Right ventricle myocardium inferior (tissue), 1 donor: Measurements from ENCODE around the gene ICAM3. TPM values are rescaled to one million over a fixed set of nuclear protein-coding genes. Genes with fewer than 3 reads are reported as not detected.
A peak's percentile ranks its signal among the peaks of the same experiment; 100 is the strongest.
"Not testable (repeated sequence)": the region's sequence is repeated elsewhere in the genome, so short reads cannot be mapped to it uniquely, and the experiment has no call there.

ENCODE experiments used
- ATAC-seq: fragments of 200-7000 bp; cut with Tn5 transposase; one replicate; pipeline ENCODE4 v1.9.1; 2020; ENCODE audit warnings: mild to moderate bottlenecking, moderate library complexity
- DNase-seq: peaks from one replicate; pipeline ENCODE4 v3.0.0; 2021; ENCODE audit errors: missing footprints
- intact Hi-C: fragments of 100-400 bp; cut with DNase I; formaldehyde crosslinking; loops from one replicate; pipeline ENCODE4 v1.11.0; 2022
- long read RNA-seq: library from polyadenylated mRNA; unstranded; transcript quantifications from one replicate; pipeline ENCODE4 v2.0.0, GENCODE V29; 2021
- total RNA-seq: library from RNA; stranded (reverse); fragmentation: NEBNext Ultra II Directional; extraction: Animal tissue kit (Norgen Biotek cat#: 25700); gene quantifications from one replicate; pipeline ENCODE4 v1.2.1, GENCODE V29; 2021
- donor health status: DM: no; HTN: yes; CAD: no; lungs with severe emphysema.

Gene ICAM3, protein sequence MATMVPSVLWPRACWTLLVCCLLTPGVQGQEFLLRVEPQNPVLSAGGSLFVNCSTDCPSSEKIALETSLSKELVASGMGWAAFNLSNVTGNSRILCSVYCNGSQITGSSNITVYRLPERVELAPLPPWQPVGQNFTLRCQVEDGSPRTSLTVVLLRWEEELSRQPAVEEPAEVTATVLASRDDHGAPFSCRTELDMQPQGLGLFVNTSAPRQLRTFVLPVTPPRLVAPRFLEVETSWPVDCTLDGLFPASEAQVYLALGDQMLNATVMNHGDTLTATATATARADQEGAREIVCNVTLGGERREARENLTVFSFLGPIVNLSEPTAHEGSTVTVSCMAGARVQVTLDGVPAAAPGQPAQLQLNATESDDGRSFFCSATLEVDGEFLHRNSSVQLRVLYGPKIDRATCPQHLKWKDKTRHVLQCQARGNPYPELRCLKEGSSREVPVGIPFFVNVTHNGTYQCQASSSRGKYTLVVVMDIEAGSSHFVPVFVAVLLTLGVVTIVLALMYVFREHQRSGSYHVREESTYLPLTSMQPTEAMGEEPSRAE
- total RNA-seq, result 36.7 TPM
- long read RNA-seq, partial matches to known transcripts, result 8 of 11 reads
- long read RNA-seq, other reads (novel, unspliced or antisense), result 1 of 11 reads

DNA sequence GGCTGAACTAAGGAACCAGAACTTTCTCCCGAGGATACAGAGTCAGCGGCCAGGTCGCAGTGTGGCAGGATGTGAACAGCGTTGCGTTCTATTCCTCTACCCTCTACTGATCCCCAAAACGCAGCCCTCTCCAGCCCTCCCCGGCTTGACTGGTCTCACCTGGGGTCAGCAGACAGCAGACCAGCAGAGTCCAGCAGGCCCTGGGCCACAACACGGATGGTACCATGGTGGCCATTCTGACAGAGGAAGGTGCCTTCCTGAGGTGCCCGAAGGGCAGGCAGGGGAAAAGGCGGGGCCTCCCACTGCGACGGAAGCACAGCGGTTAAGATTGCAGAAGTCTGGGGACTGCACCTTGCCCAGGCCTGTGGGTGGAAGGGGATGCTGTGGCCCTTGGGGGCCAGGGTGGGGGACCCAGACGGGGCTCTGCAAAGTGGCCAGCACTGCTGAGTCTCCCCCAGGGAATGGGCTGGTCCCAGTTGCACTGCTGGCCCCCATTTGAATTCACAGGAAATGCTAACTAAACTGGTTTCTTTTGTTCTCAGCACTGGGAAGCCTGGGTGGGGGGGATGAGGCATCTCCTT lies at the start of gene ICAM3:
ICAM3 (minus strand) TSS at position 245 of the 581 bp plus-strand sequence; CDS start at position 235, 10 bp downstream.
- ATAC-seq, result no peak
- intact Hi-C loops, result no loop called here
- DNase-seq, result peak; percentile 83

DNA sequence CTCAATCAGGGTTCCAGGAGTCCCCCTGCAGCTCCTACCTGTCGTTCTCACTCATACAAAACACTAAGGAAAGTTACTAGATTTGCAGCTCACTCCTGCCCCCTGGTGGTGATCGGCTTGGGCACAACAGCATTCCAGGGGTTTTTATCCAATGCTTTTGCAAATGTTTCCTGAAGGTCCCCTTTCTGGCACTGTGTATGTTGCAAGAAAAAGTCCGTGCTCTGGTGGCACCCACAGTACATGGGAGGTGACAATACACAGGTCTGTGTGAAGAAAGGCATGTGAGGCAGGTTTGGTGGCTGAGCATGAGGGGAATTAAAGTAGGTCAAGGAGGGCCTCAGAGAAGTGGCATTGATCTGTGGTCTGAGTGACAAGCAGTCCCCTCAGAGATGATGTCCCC lies 49.5 kb upstream of the ICAM3 start:
- intact Hi-C loops, result loop anchor here (1.0 kb wide), 1 partner anchor 120 kb away; no protein-coding TSS in a partner anchor
- ATAC-seq (peak; percentile 62), DNase-seq (peak; percentile 79)

DNA sequence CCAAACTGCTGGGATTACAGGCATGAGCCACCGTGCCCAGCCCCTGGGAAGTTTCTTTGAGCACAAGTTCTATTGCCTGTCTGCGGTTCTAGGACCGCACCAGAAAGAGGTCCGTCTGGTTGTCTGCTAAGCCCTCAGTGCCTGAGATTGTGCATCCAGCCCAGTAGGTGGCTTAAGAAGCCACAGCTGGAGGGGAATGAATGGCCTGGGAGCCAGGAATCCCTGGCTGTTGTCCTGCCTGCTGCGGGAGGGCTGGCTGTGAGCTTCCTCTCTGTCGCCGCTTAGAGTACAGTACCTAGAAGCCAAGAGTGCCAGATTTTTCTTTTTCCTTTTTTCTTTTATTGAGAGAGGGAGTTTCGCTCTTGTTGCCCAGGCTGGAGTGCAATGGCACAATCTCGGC lies 45.2 kb upstream of the ICAM3 start:
- intact Hi-C loops, result no loop called here
- no peak for DNase-seq
- ATAC-seq, result no peak

DNA sequence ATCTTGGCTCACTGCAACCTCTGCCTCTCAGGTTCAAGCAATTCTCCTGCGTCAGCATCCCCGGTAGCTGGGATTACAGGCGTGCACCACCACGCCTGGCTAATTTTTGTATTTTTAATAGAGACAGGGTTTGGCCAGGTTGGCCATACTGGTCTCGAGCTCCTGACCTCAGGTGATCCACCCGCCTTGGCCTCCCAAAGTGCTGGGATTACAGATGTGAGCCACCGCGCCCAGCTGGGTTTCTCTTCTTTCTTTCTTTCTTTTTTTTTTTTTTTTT lies 43.7 kb upstream of the ICAM3 start:
- DNase-seq, intact Hi-C loops, ATAC-seq: not testable (repeated sequence)

DNA sequence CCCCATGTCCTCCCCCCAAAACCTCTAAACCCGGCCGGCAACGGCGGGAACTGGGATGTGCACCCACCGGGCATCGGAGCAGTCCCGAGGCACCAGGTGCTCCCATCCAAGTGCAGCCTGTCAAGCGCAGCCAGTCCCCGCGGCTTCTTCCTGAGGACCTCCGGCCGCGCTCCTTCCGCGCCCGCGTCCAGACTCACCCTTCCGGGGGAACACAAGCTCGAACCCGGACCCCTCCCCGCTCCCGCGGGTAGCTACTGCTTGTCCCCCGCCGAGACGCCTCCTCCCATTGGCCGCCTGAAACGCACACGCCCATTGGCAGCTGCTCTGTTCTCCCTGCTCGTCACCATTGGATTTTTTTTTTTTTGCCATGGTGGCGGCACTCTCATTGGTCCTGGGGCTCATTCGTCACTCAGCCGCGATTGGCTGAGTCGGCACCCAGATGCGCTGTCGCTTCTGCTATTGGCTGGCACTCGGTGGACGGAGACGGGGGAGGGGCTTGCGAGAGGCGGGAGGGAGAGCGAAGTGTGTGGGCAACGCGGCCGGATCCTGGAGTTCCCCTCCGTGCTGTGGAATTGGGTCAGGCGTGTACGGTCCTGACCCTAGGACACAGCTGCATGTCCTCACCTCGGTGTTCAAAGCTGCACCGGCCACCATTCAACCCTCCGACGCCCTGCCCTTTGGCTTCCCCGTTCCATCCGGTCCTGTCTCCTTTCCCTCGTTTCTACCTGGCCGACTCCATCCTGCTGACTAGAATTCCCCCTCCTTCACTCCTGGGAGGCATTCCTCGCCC lies 41.1 kb upstream of the ICAM3 start, which contains the start of gene TYK2:
TYK2 (minus strand) TSS at position 260 of the 790 bp plus-strand sequence. CDS start 2,166 bp downstream, outside the sequence.
- intact Hi-C loops, result loop anchor here (1.0 kb wide), 1 partner anchor 47 kb away; the partner anchor contains the start of gene RAVER1
- DNase-seq, result peak; percentile 98
- peak; percentile 99 for ATAC-seq

DNA sequence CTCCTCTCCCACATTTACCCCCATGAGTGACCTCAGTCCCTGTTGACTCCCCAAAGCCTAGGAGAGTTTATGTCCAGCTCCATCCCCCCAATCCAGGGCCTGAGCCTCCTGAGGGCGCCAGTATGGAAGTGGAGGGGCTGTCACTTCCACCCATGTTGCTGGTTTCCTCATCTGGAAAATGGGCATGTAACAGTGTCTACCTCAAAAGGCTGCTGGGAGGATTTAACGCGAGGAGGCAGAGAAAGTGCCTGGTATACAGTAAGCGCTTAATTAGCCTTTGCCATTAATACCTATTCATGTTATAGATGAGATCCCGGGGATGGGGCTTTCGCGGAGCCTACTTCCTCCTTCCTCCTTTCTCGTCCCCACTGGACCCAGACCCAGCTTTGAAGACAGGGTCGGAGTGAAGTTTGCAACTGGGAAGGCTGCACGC lies 40.5 kb upstream of the ICAM3 start:
- ATAC-seq (no peak), DNase-seq (no peak)
- intact Hi-C loops, result loop anchor here (1.0 kb wide), 1 partner anchor 47 kb away; the partner anchor contains the start of gene RAVER1

DNA sequence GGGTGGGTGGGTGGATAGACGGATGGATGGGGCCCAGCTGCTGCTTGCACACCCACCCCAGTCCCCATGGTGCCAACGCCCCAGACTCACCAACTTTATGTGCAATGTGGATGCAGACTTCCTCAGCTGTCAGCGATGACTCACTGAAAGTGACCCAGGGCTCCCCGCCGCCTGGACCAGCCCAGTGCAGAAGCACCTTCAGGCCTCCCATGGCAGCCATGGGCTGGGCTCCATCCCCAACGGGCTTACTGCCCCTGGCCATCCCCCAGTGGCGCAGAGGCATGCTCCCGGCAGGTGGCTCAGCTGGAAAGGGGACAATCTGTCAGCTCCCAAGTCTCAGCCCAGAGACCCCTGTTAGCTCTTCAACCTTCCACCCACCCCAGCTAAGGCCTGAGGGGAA lies 38.7 kb upstream of the ICAM3 start:
- ATAC-seq, result no peak
- intact Hi-C loops, result no loop called here
- DNase-seq, result no peak

DNA sequence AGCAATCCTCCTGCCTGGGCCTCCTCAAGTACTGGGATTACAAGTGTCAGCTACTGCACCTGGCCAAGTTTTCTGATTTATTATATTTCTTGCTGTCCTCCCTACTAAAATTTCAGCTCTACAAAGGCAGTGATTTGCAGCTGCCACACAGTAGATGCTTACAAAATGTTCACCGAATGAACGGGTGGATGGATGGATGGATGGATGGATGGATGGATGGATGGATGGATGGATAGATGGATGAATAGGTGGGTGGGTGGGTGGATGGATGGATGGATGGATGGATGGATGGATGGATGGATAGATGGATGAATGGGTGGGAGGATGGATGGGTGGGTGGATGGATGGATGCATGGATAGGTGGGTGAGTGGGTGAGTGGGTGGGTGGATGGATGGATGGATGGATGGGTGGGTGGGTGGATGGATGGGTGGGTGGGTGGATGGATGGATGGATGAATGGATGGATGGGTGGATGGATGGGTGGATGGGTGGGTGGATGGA lies 37.8 kb upstream of the ICAM3 start:
- intact Hi-C loops, ATAC-seq, DNase-seq: not testable (repeated sequence)

DNA sequence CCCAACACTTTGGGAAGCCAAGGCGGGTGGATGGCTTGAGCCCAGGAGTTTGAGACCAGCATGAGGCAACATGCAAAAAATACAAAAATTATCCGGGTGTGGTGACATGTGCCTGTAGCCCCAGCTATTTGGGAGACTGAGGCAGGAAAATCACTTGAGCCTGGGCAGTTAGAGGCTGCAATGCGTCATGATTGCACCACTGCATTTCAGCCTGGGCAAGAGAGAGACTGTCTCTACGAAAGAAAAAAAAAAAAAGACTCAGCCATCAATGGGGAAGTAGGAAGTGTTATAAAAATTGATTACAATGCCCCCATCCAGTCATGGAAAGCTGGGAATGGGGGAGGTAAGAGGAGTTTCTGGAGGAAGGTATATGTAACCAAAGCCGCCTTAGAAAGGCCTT lies 35.5 kb upstream of the ICAM3 start:
- ATAC-seq, result no peak
- DNase-seq, result no peak
- intact Hi-C loops, result no loop called here

DNA sequence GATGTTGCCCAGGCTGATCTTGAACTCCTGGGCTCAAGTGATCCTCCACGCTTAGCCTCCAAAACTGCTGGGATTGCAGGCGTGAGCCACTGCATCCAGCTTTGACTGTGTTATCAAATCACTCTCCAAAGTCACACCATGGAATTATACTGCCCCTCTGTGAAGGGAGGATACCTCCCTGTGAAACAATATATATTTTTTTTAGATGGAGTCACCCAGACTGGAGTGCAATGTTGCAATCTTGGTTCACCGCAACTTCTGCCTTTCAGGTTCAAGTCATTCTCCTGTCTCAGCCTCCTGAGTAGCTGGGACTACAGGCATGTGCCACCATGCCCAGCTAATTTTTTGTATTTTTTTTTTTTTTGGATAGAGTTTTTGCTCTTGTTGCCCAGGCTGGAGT lies 33.3 kb upstream of the ICAM3 start:
- intact Hi-C loops, result no loop called here
- no peak for DNase-seq

DNA sequence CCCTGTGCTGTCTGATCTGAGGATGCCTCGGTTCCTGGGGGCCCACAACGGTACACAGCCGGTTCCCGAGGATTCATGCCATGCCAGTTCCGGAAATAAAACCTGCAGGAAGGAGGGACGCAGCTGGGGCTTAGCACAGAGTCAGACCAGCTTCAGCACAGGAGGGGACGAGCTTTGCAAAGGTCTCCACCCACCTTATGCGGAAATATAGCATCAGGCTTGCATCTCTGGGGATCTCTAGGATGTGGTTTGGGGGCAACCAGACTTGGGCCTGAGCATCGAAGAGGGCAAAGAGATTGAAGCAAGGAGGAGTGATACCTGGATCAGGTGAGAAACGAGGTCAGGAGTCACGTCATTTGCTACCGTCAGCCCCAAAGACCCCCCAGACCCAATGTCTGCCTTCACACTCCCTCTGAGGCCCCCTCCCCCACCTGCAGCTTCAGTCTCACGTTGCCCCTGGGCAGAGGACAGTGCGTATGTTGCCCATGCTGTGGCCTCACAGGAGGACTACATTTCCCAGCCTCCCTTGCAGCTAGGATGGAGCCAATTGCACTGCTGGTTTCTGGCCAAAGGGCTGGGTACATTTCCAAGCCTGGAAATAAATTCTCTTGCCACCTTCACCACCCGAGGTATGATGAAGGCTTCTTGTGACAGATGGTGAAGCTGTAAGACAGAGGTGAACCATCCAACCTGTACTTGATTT lies 28.8 kb upstream of the ICAM3 start:
- DNase-seq (no peak), ATAC-seq (no peak)
- intact Hi-C loops, result no loop called here

More for the DNA sequence above, 33.3 kb upstream of the ICAM3 start:
- no peak for ATAC-seq

DNA sequence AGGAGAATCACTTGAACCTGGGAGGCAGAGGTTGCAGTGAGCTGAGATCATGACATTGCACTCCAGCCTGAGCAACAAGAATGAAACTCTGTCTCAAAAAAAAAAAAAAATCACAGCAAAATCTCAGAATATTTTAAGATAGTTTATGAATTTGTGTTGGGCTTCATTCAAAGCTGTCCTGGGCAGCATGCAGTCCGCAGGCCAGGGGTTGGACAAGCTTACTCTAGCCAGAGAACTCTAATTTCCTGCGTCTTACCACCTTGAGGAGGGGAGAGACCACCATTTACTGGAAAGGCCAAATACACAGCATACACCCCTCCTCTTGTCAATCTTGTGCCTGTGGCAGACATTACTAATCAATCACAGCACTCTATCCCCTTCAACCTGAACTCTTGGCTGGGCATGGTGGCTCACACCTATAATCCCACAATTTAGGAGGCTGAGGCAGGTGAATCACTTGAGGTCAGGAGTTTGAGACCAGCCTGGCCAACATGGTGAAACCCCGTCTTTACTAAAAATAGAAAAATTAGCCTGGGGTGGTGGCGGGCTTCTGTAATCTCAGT lies 27.6 kb upstream of the ICAM3 start:
- DNase-seq, ATAC-seq, intact Hi-C loops: not testable (repeated sequence)

DNA sequence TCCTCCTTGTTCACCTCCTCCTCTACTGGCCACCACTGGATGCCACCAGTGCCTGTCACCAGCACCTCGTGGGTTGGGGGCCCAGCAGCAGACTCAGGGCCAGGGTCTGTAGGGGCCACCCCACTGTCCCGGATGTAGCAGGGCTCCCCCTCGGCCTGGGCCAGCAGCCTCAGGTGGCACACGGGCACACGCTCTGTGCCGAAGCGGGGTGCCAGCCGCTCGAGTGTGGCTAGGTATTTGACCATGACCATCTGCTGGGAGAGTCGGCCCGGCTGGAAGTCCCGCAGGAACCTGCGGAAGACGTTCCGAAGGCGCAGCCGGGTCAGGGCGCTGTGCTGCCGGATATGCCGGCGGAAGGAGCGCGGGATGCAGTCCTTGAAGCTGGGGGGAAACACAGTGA lies 26.1 kb upstream of the ICAM3 start:
- intact Hi-C loops, result no loop called here
- DNase-seq, result no peak
- no peak for ATAC-seq

DNA sequence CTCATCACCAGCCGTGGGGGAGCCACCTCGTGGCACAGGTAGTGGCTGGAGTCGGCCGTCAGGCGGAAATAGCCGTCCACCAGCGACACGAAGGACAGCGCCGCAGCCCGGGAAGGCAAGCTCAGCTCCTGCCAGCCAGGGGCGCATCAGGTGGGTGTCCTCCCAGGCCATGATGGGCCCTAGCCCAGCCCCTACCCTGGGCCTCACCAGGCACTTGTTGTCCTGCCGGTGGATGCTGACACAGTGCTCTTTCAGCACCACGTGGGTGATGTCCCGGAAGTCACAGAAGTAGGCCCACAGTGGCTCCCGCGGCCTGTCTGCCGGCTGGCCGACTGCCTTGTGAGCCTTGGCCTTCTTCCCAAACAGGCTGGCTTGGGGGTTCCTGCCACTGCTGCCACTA lies 25.2 kb upstream of the ICAM3 start:
- intact Hi-C loops, result no loop called here
- ATAC-seq (peak; percentile 43), DNase-seq (no peak)

DNA sequence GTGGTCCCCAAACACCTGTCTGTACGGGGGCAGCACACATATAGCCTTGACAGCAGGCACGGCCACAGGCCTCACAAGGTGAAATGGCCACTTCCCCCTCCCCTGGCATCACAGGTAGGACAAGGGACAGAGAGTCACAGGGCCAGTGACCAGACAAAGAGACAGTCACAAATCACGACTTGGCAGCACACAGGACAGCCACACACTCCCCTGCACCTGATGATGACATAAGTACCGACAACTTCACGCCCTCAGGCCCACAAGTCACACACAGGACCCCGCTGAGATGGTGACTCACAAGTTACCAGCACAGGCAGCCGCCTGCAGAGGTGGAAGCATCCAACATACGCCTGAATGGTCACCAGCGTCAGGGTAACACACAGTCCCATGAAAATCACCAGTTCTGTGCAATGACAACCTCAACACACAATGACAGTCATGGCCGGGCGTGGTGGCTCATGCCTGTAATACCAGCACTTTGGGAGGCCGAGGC lies 24.4 kb upstream of the ICAM3 start:
- ATAC-seq, result no peak
- DNase-seq, result no peak
- intact Hi-C loops, result no loop called here

DNA sequence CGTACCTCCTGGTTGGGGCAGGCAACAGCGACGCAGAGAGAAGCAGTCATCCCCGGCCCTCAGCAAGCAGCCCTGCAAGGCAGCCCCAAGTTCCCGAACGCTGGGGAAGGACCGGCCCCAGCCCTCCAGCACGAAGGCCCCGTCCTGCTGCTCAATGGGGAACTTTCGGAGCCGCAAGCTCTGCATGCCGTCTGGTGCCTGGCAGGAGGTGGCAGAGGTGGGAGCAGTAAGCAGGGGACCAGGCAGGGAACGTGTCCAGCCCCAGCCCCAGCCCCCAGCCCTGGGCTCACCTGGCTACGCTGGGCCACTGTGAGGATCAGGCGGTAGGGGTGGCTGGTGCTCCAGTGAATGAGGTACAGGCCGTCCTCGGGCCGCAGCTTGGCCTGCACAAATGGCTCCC lies 22.8 kb upstream of the ICAM3 start:
- intact Hi-C loops, result no loop called here
- DNase-seq, result no peak
- ATAC-seq, result no peak

DNA sequence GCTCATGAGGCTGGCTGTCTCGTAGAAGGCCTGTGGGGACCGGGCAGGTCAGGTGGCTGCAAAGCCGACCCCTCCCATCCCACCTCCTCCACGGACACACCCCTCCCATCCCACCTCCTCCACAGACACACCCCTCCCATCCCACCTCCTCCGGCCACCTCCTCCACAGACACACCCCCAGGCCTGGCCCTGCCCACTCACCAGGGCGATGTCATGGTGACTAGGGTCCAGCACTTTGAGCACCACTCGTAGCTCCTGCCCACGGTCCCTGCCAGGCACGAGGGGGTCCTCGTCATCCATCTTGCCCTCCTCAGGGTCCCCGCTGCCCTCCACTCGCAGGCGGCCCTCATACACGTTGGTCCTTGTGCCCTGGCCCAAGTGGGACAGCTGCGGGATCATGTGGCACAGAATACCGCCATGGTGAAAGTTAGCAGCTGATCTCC lies 22.2 kb upstream of the ICAM3 start:
- ATAC-seq, result no peak
- DNase-seq, result no peak
- intact Hi-C loops, result no loop called here

DNA sequence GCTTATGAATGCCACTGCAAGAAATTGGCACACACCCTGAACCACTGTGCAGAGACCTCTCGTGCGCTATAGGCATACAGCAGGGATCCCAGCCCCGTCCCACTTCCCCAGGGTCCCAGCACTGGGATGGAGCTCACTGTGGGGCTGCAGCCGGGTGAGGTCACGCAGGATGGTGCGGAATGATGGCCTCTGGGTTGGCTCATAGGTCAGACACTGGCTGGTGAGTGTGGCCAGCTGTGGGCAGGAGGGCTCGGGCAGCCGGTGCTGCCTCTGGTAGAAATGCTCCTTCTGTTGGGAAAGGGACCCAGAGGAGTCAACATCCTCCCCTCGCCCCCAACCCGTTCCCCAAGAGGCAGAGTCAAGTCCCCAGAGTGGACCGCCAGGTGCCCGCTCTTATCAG lies 17.0 kb upstream of the ICAM3 start:
- ATAC-seq, result no peak
- intact Hi-C loops, result no loop called here
- no peak for DNase-seq
